ENCODE results near the gene CTSF.
"Not testable (repeated sequence)": the region's sequence is repeated elsewhere in the genome, so short reads cannot be mapped to it uniquely, and the experiment has no call there.

CTSF gene

GRCh38 chr11:66589315-66589714 is 20.9 kb upstream of the CTSF start:
- DNase-seq, result not testable (repeated sequence)

- DNase-seq, result no peak
Measured at GRCh38 chr11:66586136-66586535, 17.7 kb upstream of the CTSF start.

GRCh38 chr11:66585447-66585846 is 17.0 kb upstream of the CTSF start:
- DNase-seq, result not testable (repeated sequence)

DNA sequence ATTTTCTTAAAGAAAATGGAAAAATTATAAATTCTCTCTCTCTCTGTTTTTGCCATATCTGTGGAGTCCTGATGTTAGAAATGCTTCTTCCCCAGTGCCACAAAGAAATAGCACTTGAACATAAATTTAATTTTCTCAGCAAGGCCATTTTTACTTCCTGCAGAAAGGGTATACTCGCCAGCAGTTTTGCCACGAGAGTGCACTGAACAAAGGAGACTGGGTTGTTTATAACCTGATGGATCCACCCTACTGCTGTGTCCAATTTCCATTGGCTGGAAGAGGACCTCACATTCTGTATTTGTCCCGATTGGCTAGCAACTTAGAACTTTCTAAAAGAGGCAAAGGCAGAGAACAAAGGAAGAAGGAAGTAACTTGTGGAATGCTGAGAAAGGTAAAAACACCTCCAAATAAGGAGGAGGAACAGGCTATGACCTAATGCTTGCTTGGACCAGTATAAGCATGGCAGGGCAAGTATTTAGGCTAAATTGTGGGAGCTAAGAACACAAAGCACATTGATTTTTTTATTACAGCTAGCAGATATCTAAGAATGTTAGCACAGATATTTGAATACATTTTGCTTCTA is 14.2 kb upstream of the CTSF start:
- not testable (repeated sequence) for DNase-seq

DNA sequence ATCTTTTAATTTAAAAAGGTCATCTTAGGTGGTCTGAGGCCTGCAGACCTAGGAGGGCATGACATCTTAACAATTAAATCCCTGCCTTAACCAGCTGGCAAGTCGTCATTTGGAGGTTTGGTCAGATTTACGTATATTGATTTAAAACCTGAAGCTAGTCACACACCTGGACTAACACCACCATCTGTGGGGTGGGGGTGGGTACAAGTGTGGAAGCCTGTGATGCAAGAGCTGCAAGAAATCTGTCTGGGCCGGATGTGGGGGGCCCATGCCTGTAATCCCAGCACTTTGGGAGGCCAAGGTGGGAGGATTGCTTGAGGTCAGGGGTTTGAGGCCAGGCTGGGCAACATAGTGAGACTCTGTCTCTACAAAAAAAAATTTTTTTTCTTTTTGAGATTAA is 12.9 kb upstream of the CTSF start:
- no peak for DNase-seq

DNA sequence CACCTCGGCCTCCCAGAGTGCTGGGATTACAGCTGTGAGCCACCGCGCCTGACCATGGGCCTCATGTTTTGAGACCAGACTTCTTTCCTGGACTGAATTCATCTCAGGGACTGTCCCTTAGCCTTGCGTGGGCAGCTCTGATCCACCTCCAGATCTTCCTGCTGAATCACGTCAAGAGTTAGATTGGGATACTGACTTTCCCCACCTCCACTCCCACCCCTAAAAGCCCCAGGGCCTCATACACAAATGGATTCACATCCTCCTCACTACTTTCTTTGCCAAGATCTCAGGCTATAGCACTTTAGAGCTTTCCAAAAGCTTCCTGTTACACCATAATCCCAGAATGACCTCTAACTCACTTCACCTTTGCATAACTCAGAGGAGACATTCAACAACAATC is 12.4 kb upstream of the CTSF start:
- no peak for DNase-seq

DNA sequence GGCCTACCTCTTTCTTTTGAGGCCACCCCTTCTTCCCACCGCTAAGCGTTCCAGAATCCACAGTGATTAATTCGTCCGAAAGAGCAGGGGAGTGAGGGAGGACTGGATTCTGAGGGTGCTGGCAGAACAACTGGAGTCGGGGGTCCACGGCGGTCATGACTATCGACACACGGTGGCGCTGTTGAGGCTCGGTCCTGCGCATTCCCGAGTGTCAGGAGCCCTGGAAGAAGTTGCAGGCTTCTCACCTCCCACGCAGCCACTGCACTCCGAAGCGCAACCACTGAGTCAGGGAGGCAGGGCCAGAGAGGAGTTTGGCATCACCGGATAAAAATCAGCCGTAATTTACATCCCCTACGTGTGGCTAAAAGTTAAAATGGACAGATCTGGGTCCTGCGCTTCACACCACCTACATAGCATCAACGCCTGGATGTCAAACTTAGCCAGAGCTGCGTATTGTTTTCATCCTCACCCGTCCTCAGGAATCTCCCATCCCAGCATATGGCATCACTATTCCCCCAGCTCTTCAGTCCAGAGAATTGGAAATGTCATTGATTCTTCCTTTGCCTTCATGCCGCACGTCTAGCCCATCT is 10.7 kb upstream of the CTSF start:
- peak; percentile 2 for DNase-seq

GRCh38 chr11:66570850-66571180 is 2.4 kb upstream of the CTSF start:
- DNase-seq, result no peak

- no peak for DNase-seq
Measured at GRCh38 chr11:66570079-66570849, 1.9 kb upstream of the CTSF start.

GRCh38 chr11:66569076-66569475 is 670 bp upstream of the CTSF start:
- DNase-seq, result no peak

- no peak for DNase-seq
Measured at GRCh38 chr11:66567787-66568123, 651 bp downstream of the CTSF start.

GRCh38 chr11:66566221-66566620 is 2.2 kb downstream of the CTSF start:
- DNase-seq, result no peak

- no peak for DNase-seq
Measured at GRCh38 chr11:66564984-66565383, 3.4 kb downstream of the CTSF start.

DNA sequence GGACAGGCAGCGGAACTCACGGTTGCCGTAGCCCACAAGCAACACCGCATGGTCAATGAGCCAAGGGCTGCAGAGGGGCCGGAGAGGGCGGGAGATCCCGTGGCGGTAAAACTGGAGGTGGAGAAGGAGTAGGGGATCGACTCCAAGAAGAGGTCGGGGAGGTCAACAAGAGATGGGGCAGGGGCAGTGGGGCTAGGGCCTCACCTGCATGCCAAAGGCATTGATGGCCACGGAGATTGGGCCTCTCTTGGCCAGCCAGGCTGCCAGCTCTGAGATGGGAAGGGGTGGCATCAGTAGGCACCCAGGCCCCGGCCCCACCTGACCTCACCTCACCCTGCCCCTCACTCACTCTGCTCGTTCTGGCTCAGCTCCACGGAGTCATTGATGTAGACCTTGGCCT is 3.9 kb downstream of the CTSF start:
- no peak for DNase-seq

- DNase-seq, result no peak
Measured at GRCh38 chr11:66563832-66564231, 4.6 kb downstream of the CTSF start.

- DNase-seq, result no peak
Measured at GRCh38 chr11:66562907-66563583, 5.4 kb downstream of the CTSF start.

DNA sequence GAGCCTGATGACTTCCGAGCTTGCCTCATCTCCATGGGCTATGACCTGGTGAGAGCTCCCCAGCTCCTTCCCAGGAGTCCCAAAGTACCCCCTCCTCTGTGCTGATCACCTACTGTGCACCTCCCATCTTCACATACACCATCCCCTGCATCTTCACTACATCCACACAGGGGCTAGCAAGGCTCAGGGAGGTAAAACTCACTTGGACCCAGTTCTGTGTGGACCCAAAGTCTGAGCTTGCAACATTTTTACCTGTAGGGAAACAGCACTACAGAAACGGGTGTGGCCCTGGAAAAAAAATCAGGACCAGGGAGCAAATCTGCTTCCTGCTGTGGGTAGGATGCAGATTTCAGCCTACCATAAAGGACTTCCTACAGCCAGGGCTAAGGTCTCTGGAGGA is 6.1 kb downstream of the CTSF start:
- no peak for DNase-seq

GRCh38 chr11:66561975-66562248 is 6.5 kb downstream of the CTSF start:
- no peak for DNase-seq

DNA sequence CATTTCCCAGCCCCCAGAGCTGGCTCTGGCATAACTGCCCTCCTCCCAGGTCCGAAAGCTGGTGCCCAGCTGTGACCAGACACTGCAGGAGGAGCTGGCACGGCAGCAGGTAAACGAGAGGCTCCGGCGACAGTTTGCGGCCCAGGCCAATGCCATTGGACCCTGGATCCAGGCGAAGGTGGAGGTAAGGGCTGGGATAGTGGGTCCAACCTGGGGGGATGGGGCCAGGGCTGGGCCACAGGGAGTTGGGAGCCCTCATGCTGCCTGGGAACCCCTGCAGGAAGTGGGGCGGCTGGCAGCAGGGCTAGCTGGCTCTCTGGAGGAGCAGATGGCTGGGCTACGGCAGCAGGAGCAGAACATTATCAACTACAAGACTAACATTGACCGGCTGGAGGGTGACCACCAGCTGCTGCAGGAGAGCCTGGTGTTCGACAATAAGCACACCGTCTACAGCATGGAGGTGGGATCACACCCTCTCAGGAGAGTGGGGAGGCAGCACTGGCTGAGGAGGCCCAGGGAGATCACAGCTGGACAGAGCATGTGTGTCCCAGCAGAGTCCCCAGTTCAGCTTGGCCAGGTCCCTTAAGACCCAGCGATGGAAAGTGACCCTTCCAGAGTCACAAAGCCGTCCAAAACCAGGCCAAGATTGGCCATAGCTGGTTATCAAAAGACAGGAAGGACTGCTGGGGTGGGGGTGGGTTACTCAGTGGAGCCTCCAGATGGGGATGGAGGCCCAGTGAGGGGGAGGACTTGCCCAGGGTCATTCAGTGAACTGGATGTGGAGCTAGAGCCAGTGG is 7.0 kb downstream of the CTSF start:
- no peak for DNase-seq

GRCh38 chr11:66559866-66560676 is 8.3 kb downstream of the CTSF start:
- DNase-seq, result no peak

- no peak for DNase-seq
Measured at GRCh38 chr11:66559142-66559865, 9.1 kb downstream of the CTSF start.

GRCh38 chr11:66557733-66558326 is 10.6 kb downstream of the CTSF start:
- DNase-seq, result no peak
